ENCODE measurements around the gene EIF4E3.

Gene EIF4E3

DNA sequence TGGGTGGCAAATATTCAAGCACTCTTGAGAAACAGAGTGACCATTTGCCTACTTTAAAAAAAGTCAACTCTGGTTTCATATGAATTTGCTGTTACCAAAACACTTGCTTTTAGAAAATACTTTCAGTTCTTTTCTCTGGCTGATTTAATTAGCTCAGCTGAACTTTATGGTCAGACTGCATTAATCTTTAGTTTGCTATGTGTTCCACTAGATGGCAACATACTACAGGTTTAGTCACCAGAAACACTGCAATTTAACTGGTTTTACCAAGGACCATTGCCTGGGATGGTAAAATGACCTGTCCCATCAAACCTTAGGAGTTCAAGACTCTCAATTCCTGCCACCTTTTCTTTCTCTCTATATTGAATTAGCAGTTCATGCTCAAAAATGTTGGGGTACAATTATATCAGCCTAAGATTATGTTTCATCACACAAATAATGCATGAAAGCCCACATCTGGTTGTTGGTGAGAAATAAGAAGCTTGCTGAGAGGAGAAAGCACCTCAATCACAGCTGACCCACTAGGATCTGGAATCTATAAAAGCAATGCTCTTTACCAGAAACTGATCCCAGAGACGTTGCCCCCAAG lies 14.2 kb downstream of the EIF4E3 start:
- TF ChIP-seq GATA2 (IDR thresholded peaks at IDR 0.05; ENCODE audit: low read depth, low read length), result no peak
- TF ChIP-seq GATA3 (IDR thresholded peaks at IDR 0.05; ENCODE audit: low read depth, low read length), result no peak

DNA sequence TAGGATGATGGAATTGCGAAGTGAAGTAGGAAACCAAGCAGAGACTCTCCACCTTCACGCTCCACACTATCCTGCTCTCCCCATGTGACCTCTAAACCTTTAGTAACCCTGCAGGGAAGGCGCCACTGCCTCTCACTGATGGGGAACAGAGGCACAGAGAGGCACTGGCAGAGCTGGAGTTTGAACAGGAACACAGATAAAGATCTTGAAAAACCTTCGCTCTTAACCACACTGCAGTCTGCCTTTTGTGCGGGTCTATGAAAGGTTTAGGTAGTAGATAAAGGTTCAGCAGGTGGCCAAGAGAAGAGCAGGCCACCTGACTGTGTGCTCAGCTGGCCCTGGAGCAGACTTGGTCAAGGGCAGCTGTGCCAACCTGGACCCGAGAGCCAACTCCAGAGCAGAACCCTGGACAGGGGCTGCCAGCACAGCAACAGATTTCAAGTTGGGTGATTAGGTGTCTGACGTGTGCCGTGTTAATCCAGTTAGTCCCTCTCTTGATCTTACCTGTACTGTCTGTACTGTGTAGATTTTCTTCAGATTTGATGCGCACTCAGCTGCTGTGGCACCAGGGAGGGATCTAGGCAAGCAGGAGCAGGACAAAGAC lies 15.2 kb downstream of the EIF4E3 start:
- TF ChIP-seq GATA2 (IDR thresholded peaks at IDR 0.05; ENCODE audit: low read depth, low read length) (no peak), GATA3 (IDR thresholded peaks at IDR 0.05; ENCODE audit: low read depth, low read length) (no peak)

DNA sequence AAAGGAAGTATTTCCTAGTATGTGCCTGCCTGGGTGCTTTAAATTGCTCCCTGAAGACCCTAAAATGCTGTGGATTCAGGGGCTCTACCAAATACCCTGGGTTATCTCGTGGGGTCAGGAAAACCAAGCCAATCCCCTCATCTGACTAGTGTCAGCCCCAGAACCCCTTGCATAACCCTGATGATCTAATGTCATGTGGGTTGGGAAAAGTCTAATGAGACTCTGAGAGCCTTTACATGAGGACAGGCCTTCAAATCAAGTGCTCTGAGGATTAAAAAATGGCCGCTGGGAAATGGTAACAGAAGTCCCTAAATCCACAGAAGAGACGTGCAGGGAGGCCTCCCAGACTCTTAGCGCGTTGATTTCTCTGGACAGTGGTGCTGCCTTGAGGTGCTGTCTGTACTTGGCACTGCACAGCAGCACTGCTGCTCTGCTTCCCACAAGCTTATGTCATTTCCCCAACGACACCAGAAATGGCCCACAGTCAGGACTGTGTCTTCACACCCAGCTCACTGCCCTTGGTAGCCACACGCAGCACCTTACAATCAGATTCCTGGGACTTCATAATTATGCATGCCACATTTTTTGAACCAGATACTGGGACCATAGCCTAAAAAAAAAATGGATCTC lies 16.6 kb downstream of the EIF4E3 start:
- TF ChIP-seq GATA3 (IDR thresholded peaks at IDR 0.05; ENCODE audit: low read depth, low read length) (no peak), GATA2 (IDR thresholded peaks at IDR 0.05; ENCODE audit: low read depth, low read length) (no peak)

DNA sequence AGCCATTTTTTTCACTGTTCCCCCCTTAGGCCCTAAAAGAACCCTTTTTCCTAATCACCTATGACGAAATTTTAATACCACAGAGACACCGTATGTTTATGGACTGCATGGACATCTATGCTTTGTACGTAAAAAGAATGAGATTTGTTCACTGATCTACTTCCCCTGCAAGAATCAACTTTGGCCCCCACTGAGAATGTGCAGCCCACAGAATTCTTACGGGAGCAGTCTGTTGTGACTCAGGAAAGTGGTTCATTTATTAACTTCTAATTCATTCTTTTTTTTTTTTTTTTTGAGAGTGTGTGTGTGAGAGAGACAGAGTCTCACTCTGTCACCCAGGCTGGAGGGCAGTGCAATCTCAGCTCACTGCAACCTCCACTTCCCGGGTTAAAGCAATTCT lies 17.6 kb downstream of the EIF4E3 start:
- TF ChIP-seq GATA3 (IDR thresholded peaks at IDR 0.05; ENCODE audit: low read depth, low read length), result no peak
- no peak for TF ChIP-seq GATA2 (IDR thresholded peaks at IDR 0.05; ENCODE audit: low read depth, low read length)

DNA sequence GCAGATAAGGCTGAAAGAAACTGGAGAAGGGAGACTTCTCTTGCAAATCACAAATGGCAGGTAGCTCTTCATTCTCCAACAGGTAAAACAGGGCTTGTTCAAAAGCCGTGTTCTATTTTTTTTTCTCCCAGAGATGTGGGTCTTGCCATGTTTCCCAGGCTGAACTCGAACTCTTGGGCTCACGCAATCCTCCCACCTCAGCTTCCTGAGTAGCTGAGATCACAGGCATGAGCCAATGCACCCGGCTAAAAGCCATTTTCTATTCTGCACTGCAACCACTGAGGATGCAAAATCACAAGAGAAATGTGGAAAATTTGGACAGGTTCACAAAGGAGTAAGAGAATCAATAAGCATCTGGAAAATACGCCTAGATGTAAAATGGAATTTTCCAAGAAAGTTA lies 19.5 kb downstream of the EIF4E3 start:
- TF ChIP-seq GATA2 (IDR thresholded peaks at IDR 0.05; ENCODE audit: low read depth, low read length) (no peak), GATA3 (IDR thresholded peaks at IDR 0.05; ENCODE audit: low read depth, low read length) (no peak)

DNA sequence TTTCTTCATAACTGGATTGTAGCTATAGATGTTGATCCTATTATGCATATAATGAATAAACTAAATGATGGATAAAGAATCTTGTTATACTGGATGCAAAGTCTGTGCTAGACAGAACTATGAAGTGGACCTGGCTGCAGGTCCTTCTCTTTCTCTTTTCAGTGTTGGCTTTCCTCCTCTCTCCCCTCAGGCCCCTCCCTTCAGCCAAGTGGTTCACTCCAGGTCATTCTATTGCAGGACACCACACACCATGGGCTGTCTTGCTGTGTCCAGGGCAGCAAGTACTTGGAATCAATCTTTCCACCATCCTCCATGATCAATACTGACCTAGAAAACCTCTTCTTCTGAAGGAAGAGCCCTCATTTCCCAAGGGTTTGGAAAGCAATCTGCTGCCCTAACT lies 20.3 kb downstream of the EIF4E3 start:
- TF ChIP-seq GATA2 (IDR thresholded peaks at IDR 0.05; ENCODE audit: low read depth, low read length), result no peak
- TF ChIP-seq GATA3 (IDR thresholded peaks at IDR 0.05; ENCODE audit: low read depth, low read length), result no peak

DNA sequence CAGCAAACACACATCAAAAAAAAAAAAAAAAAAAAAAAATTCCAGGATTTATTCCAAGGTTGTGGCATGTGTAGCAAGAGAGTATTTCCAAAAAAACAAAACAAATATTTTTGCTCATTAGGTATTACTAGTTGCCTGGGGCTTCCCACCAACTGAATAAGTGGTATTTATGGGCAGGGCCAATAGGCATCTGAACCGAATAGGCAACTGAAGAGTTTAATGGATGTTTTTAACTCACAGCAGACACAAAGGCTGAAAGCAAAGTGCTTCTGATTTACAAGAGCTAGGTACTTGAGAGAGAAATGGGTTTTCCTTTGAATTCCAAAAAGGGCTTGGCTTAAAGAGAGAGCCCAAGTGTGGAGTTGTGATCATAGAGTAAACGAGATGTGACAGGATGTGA lies 21.4 kb downstream of the EIF4E3 start:
- TF ChIP-seq GATA2 (IDR thresholded peaks at IDR 0.05; ENCODE audit: low read depth, low read length) (no peak), GATA3 (IDR thresholded peaks at IDR 0.05; ENCODE audit: low read depth, low read length) (no peak)

DNA sequence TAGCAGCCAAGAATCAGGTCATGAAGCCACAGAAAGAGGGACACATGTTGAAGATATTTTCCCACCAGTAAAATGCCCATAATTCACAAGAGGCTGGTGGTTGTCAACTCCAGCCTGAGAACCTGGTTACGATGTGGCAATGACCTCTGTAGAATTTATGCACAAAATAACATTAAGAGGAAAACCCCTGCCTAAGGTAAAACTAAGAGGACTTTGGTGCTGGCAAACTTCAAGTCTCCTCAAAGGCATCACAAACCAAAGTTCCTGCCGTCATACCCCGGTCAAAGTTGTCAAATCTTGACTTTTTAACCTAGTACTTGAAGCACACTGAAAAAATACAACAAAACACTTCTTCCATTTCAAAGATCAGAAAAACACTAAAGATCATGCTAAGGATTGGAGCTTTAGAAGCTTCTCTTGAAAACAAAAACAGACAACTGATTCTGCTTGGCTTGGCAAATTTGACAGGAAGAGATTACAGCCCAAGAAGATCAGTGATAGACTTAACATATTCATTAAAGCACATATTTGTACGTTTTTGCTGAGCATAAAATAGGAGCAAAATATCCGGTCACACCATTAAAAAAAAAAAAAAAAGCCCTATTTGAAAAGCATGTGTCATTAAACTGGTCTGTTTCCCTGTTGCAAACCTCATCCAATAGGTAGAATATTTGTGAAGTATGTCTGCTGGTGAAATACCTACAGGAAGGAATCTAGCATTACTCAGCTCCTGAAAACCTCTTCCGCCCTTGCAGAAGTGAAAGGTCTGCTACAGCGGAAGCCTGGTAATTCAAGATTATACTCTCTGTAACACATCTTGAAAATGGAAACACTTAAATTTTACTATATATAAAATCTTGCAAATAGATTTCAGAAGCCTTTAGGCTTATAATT lies 22.8 kb downstream of the EIF4E3 start:
- TF ChIP-seq GATA3 (IDR thresholded peaks at IDR 0.05; ENCODE audit: low read depth, low read length) (no peak), GATA2 (IDR thresholded peaks at IDR 0.05; ENCODE audit: low read depth, low read length) (no peak)

DNA sequence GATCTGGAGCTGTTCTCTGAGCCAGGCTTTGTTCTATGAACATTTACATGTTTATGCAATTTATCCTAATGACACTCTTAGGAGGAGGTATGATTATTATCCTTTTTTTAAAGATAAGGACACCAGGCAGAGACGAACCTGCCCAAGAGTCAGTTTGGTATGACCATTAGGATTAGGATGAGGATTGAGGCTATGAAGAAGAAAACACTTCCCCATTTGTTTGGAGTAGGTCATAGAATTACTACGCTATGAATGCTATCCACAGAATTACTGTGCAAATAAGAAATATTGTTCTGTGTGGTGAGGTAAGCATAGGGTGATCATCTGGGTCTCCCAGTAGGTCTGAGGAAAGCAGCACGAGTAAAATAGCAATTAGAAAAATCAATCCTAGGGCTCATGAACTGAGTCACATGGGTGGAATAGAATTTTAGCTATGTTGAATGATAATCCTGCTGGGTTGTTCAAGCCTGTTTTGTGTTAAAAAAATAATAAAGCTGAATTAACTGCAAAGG lies 23.9 kb downstream of the EIF4E3 start:
- TF ChIP-seq GATA3 (IDR thresholded peaks at IDR 0.05; ENCODE audit: low read depth, low read length), result no peak
- no peak for TF ChIP-seq GATA2 (IDR thresholded peaks at IDR 0.05; ENCODE audit: low read depth, low read length)

DNA sequence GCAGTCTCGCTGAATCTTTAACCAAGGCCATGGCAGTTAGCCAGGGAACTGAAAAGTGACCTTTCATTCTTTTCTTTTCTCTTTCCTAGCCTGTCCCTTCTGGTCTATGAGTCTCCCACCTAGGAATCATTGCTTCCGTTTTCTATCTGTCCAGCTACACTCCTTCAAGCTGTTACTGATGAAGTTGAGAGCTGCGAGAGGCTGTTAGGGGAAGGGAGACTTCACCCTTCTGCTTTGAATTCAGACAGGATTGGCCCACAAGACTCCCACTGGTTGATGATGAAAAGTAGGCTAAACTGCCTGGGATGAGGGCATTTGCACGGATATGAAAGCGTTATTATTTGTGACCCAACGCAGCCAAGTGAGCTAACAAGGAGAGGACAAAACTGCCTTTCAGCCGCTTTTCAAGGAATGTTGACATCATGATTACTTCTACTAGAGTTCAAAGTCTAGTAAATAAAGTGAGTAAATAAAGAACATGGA lies 30.2 kb downstream of the EIF4E3 start:
- TF ChIP-seq GATA2 (IDR thresholded peaks at IDR 0.05; ENCODE audit: low read depth, low read length), result no peak
- TF ChIP-seq GATA3 (IDR thresholded peaks at IDR 0.05; ENCODE audit: low read depth, low read length), result no peak

DNA sequence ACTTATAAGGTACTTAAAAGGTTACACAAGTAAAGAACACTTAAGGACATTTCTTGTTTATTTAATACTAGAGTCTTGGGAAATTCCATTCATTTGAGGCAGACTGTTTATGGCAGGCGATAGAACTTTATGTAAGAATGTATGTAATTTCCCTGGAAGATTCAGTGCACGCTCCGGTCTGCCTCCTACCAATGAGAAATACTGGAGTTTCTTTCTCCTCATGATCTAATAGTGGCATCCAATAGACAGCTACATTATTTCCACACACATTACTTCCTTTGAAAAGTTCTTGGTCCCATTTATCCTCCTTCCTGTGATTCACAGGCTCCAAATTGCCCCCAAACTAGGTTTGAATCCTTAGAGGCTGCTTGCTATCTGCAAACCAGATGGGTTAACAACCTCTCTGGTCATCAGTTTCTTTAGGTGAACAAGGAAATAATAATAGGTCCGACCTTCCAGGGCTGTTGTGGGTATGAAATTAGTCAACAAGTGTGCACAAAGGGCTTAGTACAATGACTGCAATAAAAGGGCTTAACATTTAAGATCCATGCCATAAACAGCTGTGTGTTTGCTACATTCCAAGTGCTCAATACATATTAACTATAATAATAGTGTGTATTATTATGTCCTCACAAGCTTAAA lies 30.7 kb downstream of the EIF4E3 start:
- no peak for TF ChIP-seq GATA3 (IDR thresholded peaks at IDR 0.05; ENCODE audit: low read depth, low read length)
- TF ChIP-seq GATA2 (IDR thresholded peaks at IDR 0.05; ENCODE audit: low read depth, low read length), result no peak

DNA sequence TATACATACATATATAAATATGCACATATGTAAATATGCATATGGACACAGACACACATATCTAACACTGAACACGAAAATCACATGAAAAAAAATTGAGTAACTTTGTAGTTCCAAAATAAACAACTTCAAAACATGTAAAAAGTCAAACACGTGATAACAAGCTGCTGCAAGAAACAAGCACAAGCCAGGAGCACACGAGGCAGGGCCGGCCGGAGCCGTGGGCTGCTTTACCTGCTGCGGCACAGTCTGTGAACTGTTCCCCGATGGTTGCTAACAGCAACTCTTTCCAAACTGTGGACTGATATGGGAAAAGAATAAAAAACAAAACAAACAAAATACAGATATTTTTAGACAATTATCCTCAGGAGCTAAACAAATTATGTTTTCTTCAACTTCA lies 31.6 kb downstream of the EIF4E3 start:
- TF ChIP-seq GATA2 (IDR thresholded peaks at IDR 0.05; ENCODE audit: low read depth, low read length) (no peak), GATA3 (IDR thresholded peaks at IDR 0.05; ENCODE audit: low read depth, low read length) (no peak)

DNA sequence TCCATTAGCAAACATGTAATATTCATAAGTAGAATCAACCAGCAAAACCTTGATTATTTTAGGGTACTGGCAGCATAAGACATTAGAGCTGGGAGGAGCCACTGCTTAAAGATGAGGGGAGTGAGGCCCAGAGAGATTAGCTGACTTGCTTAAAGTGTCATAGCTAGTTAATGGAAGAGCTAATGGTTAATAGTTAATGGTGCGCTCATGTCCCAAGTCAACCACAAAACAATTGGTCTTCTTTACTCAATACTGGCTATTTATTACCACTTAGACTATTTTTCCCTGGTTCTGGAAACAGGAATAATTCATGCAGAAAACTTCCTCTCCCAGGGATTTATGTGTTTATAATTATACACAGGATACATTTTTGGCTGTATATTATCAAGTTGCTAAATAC lies 33.1 kb downstream of the EIF4E3 start:
- TF ChIP-seq GATA3 (IDR thresholded peaks at IDR 0.05; ENCODE audit: low read depth, low read length) (no peak), GATA2 (IDR thresholded peaks at IDR 0.05; ENCODE audit: low read depth, low read length) (no peak)

Data from SH-SY5Y (cell line).